SU-DHL-6 (cell line): Measurements from ENCODE around the gene CCL26.

ENCODE experiments used
- EZH2phosphoT487 ChIP-seq: fragments of 200-600 bp; sonication (generic), shearing (Covaris generic); conservative IDR thresholded peaks from 2 replicates; pipeline ENCODE4 v1.6.1; 2018; ENCODE audit warnings: mild to moderate bottlenecking, antibody characterized with exemption, low read length, moderate library complexity, mixed read lengths
- TF ChIP-seq, protein P1 (sequence below): fragments of 200-600 bp; sonication (generic); IDR thresholded peaks from one replicate; pipeline ENCODE4 v1.5.1; 2017; ENCODE audit warnings: antibody characterized with exemption, mild to moderate bottlenecking, low read length, moderate library complexity; ENCODE audit not compliant: insufficient read depth, poor library complexity, severe bottlenecking

DNA sequence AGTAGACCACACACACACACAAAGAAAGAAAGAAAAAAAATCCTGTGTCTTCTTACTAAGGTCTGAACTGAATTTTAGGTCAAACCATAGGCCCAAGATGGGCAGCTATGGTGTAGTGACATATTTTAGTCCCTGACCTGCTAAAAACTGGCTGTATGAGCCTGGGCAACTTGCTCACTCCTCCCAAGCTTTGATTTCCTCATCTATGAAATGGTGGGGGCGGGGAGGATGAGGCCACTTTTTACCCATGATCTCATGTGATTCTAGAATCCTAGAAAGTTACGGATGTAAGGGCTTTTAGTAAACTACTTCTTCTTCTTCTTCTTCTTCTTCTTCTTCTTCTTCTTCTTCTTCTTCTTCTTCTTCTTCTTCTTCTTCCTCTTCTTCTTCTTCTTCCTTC is 47.7 kb upstream of the CCL26 start:
- TF ChIP-seq, protein P1, sequence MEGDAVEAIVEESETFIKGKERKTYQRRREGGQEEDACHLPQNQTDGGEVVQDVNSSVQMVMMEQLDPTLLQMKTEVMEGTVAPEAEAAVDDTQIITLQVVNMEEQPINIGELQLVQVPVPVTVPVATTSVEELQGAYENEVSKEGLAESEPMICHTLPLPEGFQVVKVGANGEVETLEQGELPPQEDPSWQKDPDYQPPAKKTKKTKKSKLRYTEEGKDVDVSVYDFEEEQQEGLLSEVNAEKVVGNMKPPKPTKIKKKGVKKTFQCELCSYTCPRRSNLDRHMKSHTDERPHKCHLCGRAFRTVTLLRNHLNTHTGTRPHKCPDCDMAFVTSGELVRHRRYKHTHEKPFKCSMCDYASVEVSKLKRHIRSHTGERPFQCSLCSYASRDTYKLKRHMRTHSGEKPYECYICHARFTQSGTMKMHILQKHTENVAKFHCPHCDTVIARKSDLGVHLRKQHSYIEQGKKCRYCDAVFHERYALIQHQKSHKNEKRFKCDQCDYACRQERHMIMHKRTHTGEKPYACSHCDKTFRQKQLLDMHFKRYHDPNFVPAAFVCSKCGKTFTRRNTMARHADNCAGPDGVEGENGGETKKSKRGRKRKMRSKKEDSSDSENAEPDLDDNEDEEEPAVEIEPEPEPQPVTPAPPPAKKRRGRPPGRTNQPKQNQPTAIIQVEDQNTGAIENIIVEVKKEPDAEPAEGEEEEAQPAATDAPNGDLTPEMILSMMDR: no peak
- TF ChIP-seq EZH2phosphoT487: no peak
